Measurements from ENCODE around the gene ITGB6. TPM values are rescaled to one million over a fixed set of nuclear protein-coding genes. Genes with fewer than 3 reads are reported as not detected.

ITGB6 gene
- total RNA-seq, 1 donor = under 0.01 TPM

GRCh38 chr2:160232905-160233475 lies 32.9 kb upstream of the ITGB6 start:
- H4K20me1 ChIP-seq (ENCODE audit: insufficient read depth, low read length) = no peaks in the 10 kb centered on the region
- H3K4me1 ChIP-seq (ENCODE audit: insufficient read depth, low read length) = peaks cover 24% of the 10 kb centered on the region
- no peak for DNase-seq (ENCODE audit: insufficient read length, low spot score, missing footprints)
- no peak overlapping the region for H2AFZ ChIP-seq (ENCODE audit: low read length)
- H3K9me3 ChIP-seq (ENCODE audit: low read depth, low read length) = no peaks in the 10 kb centered on the region
- TF ChIP-seq CTCF (IDR thresholded peaks at IDR 0.05; ENCODE audit: extremely low read depth, low read depth, low read length) = no peak
- no peaks in the 10 kb centered on the region for H3K79me2 ChIP-seq (ENCODE audit: insufficient read depth, low read length)
- no peak overlapping the region for H3K27ac ChIP-seq (ENCODE audit: low read depth, low read length)
- no peaks in the 10 kb centered on the region for H3K27me3 ChIP-seq (ENCODE audit: insufficient read depth, low read length)
- no peak overlapping the region for H3K4me2 ChIP-seq (ENCODE audit: insufficient read depth, low read length)
- no peaks in the 10 kb centered on the region for H3K36me3 ChIP-seq (ENCODE audit: insufficient read depth, low read length)
- H3K4me3 ChIP-seq (ENCODE audit: insufficient read depth, low read length) = no peak overlapping the region

GRCh38 chr2:160229591-160229990 lies 29.5 kb upstream of the ITGB6 start:
- peaks cover 49% of the 10 kb centered on the region for H3K4me1 ChIP-seq (ENCODE audit: insufficient read depth, low read length)
- peak overlapping the region; percentile 7 for H3K4me3 ChIP-seq (ENCODE audit: insufficient read depth, low read length)
- no peaks in the 10 kb centered on the region for H3K27me3 ChIP-seq (ENCODE audit: insufficient read depth, low read length)
- H4K20me1 ChIP-seq (ENCODE audit: insufficient read depth, low read length) = no peaks in the 10 kb centered on the region
- H2AFZ ChIP-seq (ENCODE audit: low read length) = no peak overlapping the region
- TF ChIP-seq CTCF (IDR thresholded peaks at IDR 0.05; ENCODE audit: extremely low read depth, low read depth, low read length) = no peak
- H3K27ac ChIP-seq (ENCODE audit: low read depth, low read length) = peak overlapping the region; percentile 93
- H3K9me3 ChIP-seq (ENCODE audit: low read depth, low read length) = no peaks in the 10 kb centered on the region
- H3K36me3 ChIP-seq (ENCODE audit: insufficient read depth, low read length) = no peaks in the 10 kb centered on the region
- no peaks in the 10 kb centered on the region for H3K79me2 ChIP-seq (ENCODE audit: insufficient read depth, low read length)
- peak; percentile 77 for DNase-seq (ENCODE audit: insufficient read length, low spot score, missing footprints)
- peak overlapping the region; percentile 45 for H3K4me2 ChIP-seq (ENCODE audit: insufficient read depth, low read length)

- H3K27ac ChIP-seq (ENCODE audit: low read depth, low read length) = peak overlapping the region; percentile 93
- peak; percentile 86 for DNase-seq (ENCODE audit: insufficient read length, low spot score, missing footprints)
- TF ChIP-seq CTCF (IDR thresholded peaks at IDR 0.05; ENCODE audit: extremely low read depth, low read depth, low read length) = no peak
Measured at GRCh38 chr2:160228141-160228917, 28.3 kb upstream of the ITGB6 start.

GRCh38 chr2:160227293-160227915 lies 27.3 kb upstream of the ITGB6 start:
- H3K27me3 ChIP-seq (ENCODE audit: insufficient read depth, low read length) = no peaks in the 10 kb centered on the region
- peak overlapping the region; percentile 45 for H3K4me2 ChIP-seq (ENCODE audit: insufficient read depth, low read length)
- no peak for DNase-seq (ENCODE audit: insufficient read length, low spot score, missing footprints)
- no peak overlapping the region for H3K4me3 ChIP-seq (ENCODE audit: insufficient read depth, low read length)
- no peaks in the 10 kb centered on the region for H4K20me1 ChIP-seq (ENCODE audit: insufficient read depth, low read length)
- H3K9me3 ChIP-seq (ENCODE audit: low read depth, low read length) = no peaks in the 10 kb centered on the region
- peaks cover 64% of the 10 kb centered on the region for H3K4me1 ChIP-seq (ENCODE audit: insufficient read depth, low read length)
- peak overlapping the region; percentile 32 for H2AFZ ChIP-seq (ENCODE audit: low read length)
- no peaks in the 10 kb centered on the region for H3K36me3 ChIP-seq (ENCODE audit: insufficient read depth, low read length)
- H3K79me2 ChIP-seq (ENCODE audit: insufficient read depth, low read length) = no peaks in the 10 kb centered on the region
- no peak for TF ChIP-seq CTCF (IDR thresholded peaks at IDR 0.05; ENCODE audit: extremely low read depth, low read depth, low read length)
- peak overlapping the region; percentile 93 for H3K27ac ChIP-seq (ENCODE audit: low read depth, low read length)

More at GRCh38 chr2:160228141-160228917, 28.3 kb upstream of the ITGB6 start:
- no peaks in the 10 kb centered on the region for H3K36me3 ChIP-seq (ENCODE audit: insufficient read depth, low read length)
- H3K9me3 ChIP-seq (ENCODE audit: low read depth, low read length) = no peaks in the 10 kb centered on the region
- no peaks in the 10 kb centered on the region for H4K20me1 ChIP-seq (ENCODE audit: insufficient read depth, low read length)
- H3K4me3 ChIP-seq (ENCODE audit: insufficient read depth, low read length) = no peak overlapping the region
- H2AFZ ChIP-seq (ENCODE audit: low read length) = peak overlapping the region; percentile 21
- H3K4me1 ChIP-seq (ENCODE audit: insufficient read depth, low read length) = peaks cover 60% of the 10 kb centered on the region
- no peaks in the 10 kb centered on the region for H3K27me3 ChIP-seq (ENCODE audit: insufficient read depth, low read length)
- H3K4me2 ChIP-seq (ENCODE audit: insufficient read depth, low read length) = peak overlapping the region; percentile 45
- H3K79me2 ChIP-seq (ENCODE audit: insufficient read depth, low read length) = no peaks in the 10 kb centered on the region

Data from osteoblast (primary cell).